HepG2 (cell line): ENCODE measurements around the gene ADGRF1. TPM values are rescaled to one million over a fixed set of nuclear protein-coding genes. Genes with fewer than 3 reads are reported as not detected.

Experiments used
- HCFC1 ChIP-seq: fragments of 150-350 bp; IDR thresholded peaks from 2 replicates; pipeline ENCODE4 v1.6.1; 2014; ENCODE audit warnings: low read depth, low read length
- KLF15 ChIP-seq: sonication (generic); formaldehyde crosslinking; IDR thresholded peaks from 2 replicates; pipeline ENCODE4 v1.8.1; 2023; ENCODE audit warnings: borderline replicate concordance, mild to moderate bottlenecking, inconsistent platforms, missing genetic modification reagents, mixed read lengths
- KLF9 ChIP-seq: IDR thresholded peaks from 2 replicates; pipeline ENCODE4 v1.6.1; 2016; ENCODE audit warnings: low read depth
- POLR2AphosphoS2 ChIP-seq: IDR thresholded peaks from 2 replicates; pipeline ENCODE4 v1.6.1; 2011; ENCODE audit warnings: low read depth, low read length, improper control_type of control experiment
- ZKSCAN8 ChIP-seq: IDR thresholded peaks from 2 replicates; pipeline ENCODE4 v1.6.1; 2016; ENCODE audit warnings: borderline replicate concordance, missing genetic modification reagents, missing compliant biosample characterization
- ZNF230 ChIP-seq: sonication (generic); formaldehyde crosslinking; IDR thresholded peaks from 2 replicates; pipeline ENCODE4 v1.4.0; 2020; ENCODE audit warnings: mild to moderate bottlenecking, missing genetic modification reagents
- ZNF619 ChIP-seq: sonication (generic); formaldehyde crosslinking; IDR thresholded peaks from 2 replicates; pipeline ENCODE4 v1.4.0; 2020; ENCODE audit warnings: mild to moderate bottlenecking, missing genetic modification reagents
- ZNF644 ChIP-seq: IDR thresholded peaks from 2 replicates; pipeline ENCODE4 v1.6.1; 2016; ENCODE audit warnings: low read depth
- polyA plus RNA-seq, 8 experiments: library from polyadenylated mRNA; depleted of rRNA in 3 of 8; stranded (reverse) in 7 of 8; unstranded in 1 of 8; fragments of >200 nt; fragmentation: Illumina TruSeq in 4 of 8; extraction: Trizol in 4 of 8; gene quantifications; 2 replicates each; pipeline versions ENCODE4 v1.2.1 to v1.2.3, GENCODE V29; 2011 to 2016; ENCODE audit warnings: low read depth in 4 of 8, missing spikeins in 1 of 8, mixed read lengths in 1 of 8; ENCODE audit not compliant: insufficient read depth in 1 of 8
- total RNA-seq, 5 experiments: library from RNA; depleted of rRNA; stranded (reverse); fragments of >200 nt; fragmentation: Illumina TruSeq; extraction: Trizol; gene quantifications; 2 replicates each; pipeline ENCODE4 v1.2.3, GENCODE V29; 2016; ENCODE audit warnings: low read depth in 1 of 5
- TF ChIP-seq, protein P1 (sequence below): sonication (generic); formaldehyde crosslinking; IDR thresholded peaks from 2 replicates; pipeline ENCODE4 v1.8.1; 2023; ENCODE audit warnings: missing genetic modification reagents, inconsistent platforms, borderline replicate concordance
- TF ChIP-seq, protein P2 (sequence below): sonication (generic); formaldehyde crosslinking; conservative IDR thresholded peaks from 2 replicates; pipeline ENCODE4 v1.8.0; 2022; ENCODE audit warnings: low read depth, missing genetic modification reagents
- TF ChIP-seq, protein P3 (sequence below): sonication (generic); formaldehyde crosslinking; IDR thresholded peaks from 2 replicates; pipeline ENCODE4 v1.4.0; 2020; ENCODE audit warnings: missing genetic modification reagents
- TF ChIP-seq, protein P4 (sequence below): sonication (generic); formaldehyde crosslinking; IDR thresholded peaks from 2 replicates; pipeline ENCODE4 v1.4.0; 2020; ENCODE audit warnings: missing genetic modification reagents
- TF ChIP-seq, protein P5 (sequence below): fragments of 450-650 bp; IDR thresholded peaks from 2 replicates; pipeline ENCODE4 v1.6.1; 2017; ENCODE audit warnings: mild to moderate bottlenecking
- TF ChIP-seq, protein P6 (sequence below): sonication (generic); formaldehyde crosslinking; IDR thresholded peaks from 2 replicates; pipeline ENCODE4 v1.5.0; 2020; ENCODE audit warnings: mild to moderate bottlenecking, missing genetic modification reagents, moderate library complexity

The ADGRF1 gene
- total and polyA plus RNA-seq, 2 of the 13 experiments (the other 11 are each of a cell fraction or from before 2014, with no cell fraction given): not detected

DNA sequence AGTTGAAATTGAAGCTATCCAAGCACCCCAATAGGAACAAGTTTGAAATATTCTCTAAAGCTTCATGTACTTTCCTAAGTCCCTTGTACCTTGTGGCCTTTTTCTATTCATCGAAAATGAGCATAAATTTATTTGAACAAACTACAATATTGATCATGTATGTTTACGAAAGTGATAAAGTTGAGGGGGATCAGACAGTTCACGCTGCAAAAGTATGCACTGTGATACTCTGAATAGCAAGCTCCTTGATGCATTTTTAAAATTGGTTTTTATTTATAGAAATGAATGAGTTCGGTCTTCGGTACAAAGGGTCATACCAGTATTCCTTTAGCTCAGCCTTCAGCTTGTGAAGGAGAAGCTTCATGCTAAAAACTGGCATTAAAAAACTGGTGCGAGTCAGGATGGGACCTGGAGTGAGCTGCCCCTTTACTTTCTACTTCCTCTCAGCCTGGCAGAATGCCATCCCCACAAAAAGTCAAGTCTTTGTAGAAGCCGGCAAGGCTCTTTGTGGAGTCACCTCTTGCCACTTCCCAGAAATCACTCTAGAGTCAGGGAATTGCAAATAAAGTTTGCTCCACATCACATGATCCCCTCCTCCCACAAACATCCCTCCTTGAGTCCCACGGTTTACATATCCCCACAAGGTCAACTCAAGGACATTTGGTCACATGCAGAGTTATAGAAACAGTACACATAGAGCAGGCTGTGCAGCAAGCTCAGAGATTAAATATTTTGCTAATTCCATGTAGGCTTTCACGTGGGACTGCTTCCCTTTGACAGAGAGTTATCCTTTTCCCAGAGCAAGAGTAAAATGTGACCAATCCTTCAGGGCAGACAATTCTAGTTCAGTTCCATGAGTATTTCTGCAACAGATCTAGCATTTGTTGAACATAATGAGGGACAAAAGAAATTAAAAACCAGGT is 34.6 kb upstream of the ADGRF1 start (continued):
- TF ChIP-seq, protein P1, sequence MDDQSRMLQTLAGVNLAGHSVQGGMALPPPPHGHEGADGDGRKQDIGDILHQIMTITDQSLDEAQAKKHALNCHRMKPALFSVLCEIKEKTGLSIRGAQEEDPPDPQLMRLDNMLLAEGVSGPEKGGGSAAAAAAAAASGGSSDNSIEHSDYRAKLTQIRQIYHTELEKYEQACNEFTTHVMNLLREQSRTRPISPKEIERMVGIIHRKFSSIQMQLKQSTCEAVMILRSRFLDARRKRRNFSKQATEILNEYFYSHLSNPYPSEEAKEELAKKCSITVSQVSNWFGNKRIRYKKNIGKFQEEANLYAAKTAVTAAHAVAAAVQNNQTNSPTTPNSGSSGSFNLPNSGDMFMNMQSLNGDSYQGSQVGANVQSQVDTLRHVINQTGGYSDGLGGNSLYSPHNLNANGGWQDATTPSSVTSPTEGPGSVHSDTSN (CRISPR knock-in tag): no peak
- TF ChIP-seq, protein P2, sequence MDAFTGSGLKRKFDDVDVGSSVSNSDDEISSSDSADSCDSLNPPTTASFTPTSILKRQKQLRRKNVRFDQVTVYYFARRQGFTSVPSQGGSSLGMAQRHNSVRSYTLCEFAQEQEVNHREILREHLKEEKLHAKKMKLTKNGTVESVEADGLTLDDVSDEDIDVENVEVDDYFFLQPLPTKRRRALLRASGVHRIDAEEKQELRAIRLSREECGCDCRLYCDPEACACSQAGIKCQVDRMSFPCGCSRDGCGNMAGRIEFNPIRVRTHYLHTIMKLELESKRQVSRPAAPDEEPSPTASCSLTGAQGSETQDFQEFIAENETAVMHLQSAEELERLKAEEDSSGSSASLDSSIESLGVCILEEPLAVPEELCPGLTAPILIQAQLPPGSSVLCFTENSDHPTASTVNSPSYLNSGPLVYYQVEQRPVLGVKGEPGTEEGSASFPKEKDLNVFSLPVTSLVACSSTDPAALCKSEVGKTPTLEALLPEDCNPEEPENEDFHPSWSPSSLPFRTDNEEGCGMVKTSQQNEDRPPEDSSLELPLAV (CRISPR knock-in tag): no peak
- TF ChIP-seq KLF9 (CRISPR knock-in tag) (no peak), ZNF644 (CRISPR knock-in tag) (peak; percentile 59), ZKSCAN8 (CRISPR knock-in tag) (peak; percentile 92; the same call in 1 of the 2 replicates), KLF15 (CRISPR knock-in tag) (peak; percentile 13; the same call in 1 of the 2 replicates), HCFC1 (no peak), POLR2AphosphoS2 (no peak), ZNF619 (CRISPR knock-in tag) (no peak), ZNF230 (CRISPR knock-in tag) (no peak; the same call in 1 of the 2 replicates)
- TF ChIP-seq, protein P3, sequence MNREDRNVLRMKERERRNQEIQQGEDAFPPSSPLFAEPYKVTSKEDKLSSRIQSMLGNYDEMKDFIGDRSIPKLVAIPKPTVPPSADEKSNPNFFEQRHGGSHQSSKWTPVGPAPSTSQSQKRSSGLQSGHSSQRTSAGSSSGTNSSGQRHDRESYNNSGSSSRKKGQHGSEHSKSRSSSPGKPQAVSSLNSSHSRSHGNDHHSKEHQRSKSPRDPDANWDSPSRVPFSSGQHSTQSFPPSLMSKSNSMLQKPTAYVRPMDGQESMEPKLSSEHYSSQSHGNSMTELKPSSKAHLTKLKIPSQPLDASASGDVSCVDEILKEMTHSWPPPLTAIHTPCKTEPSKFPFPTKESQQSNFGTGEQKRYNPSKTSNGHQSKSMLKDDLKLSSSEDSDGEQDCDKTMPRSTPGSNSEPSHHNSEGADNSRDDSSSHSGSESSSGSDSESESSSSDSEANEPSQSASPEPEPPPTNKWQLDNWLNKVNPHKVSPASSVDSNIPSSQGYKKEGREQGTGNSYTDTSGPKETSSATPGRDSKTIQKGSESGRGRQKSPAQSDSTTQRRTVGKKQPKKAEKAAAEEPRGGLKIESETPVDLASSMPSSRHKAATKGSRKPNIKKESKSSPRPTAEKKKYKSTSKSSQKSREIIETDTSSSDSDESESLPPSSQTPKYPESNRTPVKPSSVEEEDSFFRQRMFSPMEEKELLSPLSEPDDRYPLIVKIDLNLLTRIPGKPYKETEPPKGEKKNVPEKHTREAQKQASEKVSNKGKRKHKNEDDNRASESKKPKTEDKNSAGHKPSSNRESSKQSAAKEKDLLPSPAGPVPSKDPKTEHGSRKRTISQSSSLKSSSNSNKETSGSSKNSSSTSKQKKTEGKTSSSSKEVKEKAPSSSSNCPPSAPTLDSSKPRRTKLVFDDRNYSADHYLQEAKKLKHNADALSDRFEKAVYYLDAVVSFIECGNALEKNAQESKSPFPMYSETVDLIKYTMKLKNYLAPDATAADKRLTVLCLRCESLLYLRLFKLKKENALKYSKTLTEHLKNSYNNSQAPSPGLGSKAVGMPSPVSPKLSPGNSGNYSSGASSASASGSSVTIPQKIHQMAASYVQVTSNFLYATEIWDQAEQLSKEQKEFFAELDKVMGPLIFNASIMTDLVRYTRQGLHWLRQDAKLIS (CRISPR knock-in tag): 0 out of 2 replicates have a peak, but pooled peaks have one; percentile 3
- TF ChIP-seq, protein P4, sequence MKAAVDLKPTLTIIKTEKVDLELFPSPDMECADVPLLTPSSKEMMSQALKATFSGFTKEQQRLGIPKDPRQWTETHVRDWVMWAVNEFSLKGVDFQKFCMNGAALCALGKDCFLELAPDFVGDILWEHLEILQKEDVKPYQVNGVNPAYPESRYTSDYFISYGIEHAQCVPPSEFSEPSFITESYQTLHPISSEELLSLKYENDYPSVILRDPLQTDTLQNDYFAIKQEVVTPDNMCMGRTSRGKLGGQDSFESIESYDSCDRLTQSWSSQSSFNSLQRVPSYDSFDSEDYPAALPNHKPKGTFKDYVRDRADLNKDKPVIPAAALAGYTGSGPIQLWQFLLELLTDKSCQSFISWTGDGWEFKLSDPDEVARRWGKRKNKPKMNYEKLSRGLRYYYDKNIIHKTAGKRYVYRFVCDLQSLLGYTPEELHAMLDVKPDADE (CRISPR knock-in tag): no peak
- TF ChIP-seq, protein P5, sequence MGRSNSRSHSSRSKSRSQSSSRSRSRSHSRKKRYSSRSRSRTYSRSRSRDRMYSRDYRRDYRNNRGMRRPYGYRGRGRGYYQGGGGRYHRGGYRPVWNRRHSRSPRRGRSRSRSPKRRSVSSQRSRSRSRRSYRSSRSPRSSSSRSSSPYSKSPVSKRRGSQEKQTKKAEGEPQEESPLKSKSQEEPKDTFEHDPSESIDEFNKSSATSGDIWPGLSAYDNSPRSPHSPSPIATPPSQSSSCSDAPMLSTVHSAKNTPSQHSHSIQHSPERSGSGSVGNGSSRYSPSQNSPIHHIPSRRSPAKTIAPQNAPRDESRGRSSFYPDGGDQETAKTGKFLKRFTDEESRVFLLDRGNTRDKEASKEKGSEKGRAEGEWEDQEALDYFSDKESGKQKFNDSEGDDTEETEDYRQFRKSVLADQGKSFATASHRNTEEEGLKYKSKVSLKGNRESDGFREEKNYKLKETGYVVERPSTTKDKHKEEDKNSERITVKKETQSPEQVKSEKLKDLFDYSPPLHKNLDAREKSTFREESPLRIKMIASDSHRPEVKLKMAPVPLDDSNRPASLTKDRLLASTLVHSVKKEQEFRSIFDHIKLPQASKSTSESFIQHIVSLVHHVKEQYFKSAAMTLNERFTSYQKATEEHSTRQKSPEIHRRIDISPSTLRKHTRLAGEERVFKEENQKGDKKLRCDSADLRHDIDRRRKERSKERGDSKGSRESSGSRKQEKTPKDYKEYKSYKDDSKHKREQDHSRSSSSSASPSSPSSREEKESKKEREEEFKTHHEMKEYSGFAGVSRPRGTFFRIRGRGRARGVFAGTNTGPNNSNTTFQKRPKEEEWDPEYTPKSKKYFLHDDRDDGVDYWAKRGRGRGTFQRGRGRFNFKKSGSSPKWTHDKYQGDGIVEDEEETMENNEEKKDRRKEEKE: no peak
- TF ChIP-seq, protein P6, sequence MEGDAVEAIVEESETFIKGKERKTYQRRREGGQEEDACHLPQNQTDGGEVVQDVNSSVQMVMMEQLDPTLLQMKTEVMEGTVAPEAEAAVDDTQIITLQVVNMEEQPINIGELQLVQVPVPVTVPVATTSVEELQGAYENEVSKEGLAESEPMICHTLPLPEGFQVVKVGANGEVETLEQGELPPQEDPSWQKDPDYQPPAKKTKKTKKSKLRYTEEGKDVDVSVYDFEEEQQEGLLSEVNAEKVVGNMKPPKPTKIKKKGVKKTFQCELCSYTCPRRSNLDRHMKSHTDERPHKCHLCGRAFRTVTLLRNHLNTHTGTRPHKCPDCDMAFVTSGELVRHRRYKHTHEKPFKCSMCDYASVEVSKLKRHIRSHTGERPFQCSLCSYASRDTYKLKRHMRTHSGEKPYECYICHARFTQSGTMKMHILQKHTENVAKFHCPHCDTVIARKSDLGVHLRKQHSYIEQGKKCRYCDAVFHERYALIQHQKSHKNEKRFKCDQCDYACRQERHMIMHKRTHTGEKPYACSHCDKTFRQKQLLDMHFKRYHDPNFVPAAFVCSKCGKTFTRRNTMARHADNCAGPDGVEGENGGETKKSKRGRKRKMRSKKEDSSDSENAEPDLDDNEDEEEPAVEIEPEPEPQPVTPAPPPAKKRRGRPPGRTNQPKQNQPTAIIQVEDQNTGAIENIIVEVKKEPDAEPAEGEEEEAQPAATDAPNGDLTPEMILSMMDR (CRISPR knock-in tag): no peak
